OCI-LY3 (cell line): ENCODE data around the gene FCN2.

Experiments used
- EZH2phosphoT487 ChIP-seq: fragments of 200-600 bp; shearing (Covaris generic); IDR thresholded peaks from 2 replicates; pipeline ENCODE4 v1.6.1; 2018; ENCODE audit warnings: antibody characterized with exemption, mixed run types, low read depth
- TF ChIP-seq, protein P1 (sequence below): fragments of 200-600, 300-600 bp; sonication (generic); IDR thresholded peaks from 2 replicates; pipeline ENCODE4 v1.5.1; 2014; ENCODE audit warnings: antibody characterized with exemption, low read length, low read depth

DNA sequence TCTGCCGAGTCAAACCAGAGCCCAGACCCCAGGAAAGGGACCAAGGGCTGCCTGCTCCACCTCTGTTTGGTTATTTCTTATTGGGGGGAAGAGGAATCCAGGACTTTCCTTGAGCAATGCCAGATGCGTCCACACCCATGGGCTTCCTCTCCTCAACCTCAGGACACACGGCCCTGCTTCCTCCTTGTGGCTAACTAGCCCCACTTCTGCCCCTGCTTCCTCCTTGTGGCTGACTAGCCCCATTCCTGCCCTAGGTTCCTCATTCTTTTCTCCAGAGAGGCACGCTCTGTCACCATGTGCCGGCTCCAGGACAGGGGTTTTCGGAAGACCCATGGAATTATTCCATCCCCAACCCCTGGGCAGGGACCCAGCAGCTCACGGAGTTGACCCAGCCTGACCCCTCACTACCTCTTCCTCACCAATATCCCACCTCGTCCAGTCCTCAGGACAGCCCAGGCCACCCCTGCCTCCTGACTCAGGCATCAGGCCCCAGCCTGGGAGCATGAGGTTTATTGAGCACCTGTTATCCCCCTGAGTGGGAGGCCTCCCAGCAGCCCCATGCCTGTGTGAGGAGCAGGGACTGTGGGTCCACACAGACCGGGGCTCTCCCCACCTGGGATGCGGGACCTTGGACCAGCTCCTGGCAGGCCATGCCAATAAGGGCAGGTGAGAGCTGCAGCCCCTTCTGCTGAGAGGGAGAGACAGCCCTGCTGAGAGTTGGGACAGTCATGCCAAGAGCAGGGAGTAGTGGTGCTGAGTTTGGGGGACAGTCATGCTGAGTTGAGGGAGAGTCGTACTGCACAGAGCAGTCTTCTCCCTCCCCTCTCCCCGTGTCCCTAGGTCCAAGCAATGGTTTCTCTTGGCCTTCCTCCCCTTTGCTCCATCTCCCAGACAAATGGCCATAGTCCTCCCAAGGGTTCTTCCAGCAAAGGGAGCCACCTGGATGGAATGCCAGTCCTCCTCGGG lies 48.9 kb downstream of the FCN2 start:
- TF ChIP-seq, protein P1, sequence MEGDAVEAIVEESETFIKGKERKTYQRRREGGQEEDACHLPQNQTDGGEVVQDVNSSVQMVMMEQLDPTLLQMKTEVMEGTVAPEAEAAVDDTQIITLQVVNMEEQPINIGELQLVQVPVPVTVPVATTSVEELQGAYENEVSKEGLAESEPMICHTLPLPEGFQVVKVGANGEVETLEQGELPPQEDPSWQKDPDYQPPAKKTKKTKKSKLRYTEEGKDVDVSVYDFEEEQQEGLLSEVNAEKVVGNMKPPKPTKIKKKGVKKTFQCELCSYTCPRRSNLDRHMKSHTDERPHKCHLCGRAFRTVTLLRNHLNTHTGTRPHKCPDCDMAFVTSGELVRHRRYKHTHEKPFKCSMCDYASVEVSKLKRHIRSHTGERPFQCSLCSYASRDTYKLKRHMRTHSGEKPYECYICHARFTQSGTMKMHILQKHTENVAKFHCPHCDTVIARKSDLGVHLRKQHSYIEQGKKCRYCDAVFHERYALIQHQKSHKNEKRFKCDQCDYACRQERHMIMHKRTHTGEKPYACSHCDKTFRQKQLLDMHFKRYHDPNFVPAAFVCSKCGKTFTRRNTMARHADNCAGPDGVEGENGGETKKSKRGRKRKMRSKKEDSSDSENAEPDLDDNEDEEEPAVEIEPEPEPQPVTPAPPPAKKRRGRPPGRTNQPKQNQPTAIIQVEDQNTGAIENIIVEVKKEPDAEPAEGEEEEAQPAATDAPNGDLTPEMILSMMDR: no peak; the same call in 1 of the 2 replicates
- TF ChIP-seq EZH2phosphoT487: no peak
